Neural crest cell (in vitro differentiated cells): ENCODE measurements around the gene HIRA. TPM values are rescaled to one million over a fixed set of nuclear protein-coding genes. Genes with fewer than 3 reads are reported as not detected.
"Not testable (repeated sequence)": the region's sequence is repeated elsewhere in the genome, so short reads cannot be mapped to it uniquely, and the experiment has no call there.

Experiments used
- DNase-seq: peaks from one replicate; pipeline ENCODE4 v3.0.0; 2021; ENCODE audit warnings: low read depth, mixed read lengths, low spot score
- H3K27ac Mint-ChIP-seq: one replicate; pipeline ENCODE4 v1.8.0; 2021; ENCODE audit warnings: mild to moderate bottlenecking, mixed read lengths; ENCODE audit not compliant: unreplicated experiment
- H3K27me3 Mint-ChIP-seq: 2 replicates; pipeline ENCODE4 v1.8.0; 2021; ENCODE audit warnings: low read depth, mild to moderate bottlenecking, mixed read lengths
- H3K36me3 Mint-ChIP-seq: 2 replicates; pipeline ENCODE4 v1.8.0; 2021; ENCODE audit warnings: low read depth, mild to moderate bottlenecking, mixed read lengths
- H3K4me1 Mint-ChIP-seq: 2 replicates; pipeline ENCODE4 v1.8.0; 2021; ENCODE audit warnings: mixed read lengths
- H3K4me3 Mint-ChIP-seq: one replicate; pipeline ENCODE4 v1.8.0; 2021; ENCODE audit warnings: mild to moderate bottlenecking, mixed read lengths
- H3K9me3 Mint-ChIP-seq: 2 replicates; pipeline ENCODE4 v1.8.0; 2021; ENCODE audit warnings: mixed read lengths
- CTCF ChIP-seq: fragments of 200-600 bp; sonication (generic); conservative IDR thresholded peaks from 2 replicates; pipeline ENCODE4 v1.5.0; 2021; ENCODE audit warnings: antibody characterized with exemption, mild to moderate bottlenecking
- total RNA-seq: library from RNA; stranded (reverse); gene quantifications from 2 replicates; pipeline ENCODE4 v1.2.1, GENCODE V29; 2021

Gene HIRA
- total RNA-seq, 1 donor from 2014 or later, result 57.1 TPM

GRCh38 chr22:19446603-19447329, 15.2 kb upstream of the HIRA start:
- Mint-ChIP-seq H3K4me3 (peak overlapping the region; percentile 93), H3K9me3 (no peaks in the 10 kb centered on the region), H3K4me1 (peaks cover 37% of the 10 kb centered on the region), H3K27ac (peak overlapping the region; percentile 96), H3K36me3 (peaks cover 6% of the 10 kb centered on the region), H3K27me3 (no peaks in the 10 kb centered on the region)
- DNase-seq, result peak; percentile 9
- TF ChIP-seq CTCF, result no peak

- H3K4me1 Mint-ChIP-seq, result peaks cover 37% of the 10 kb centered on the region
- not testable (repeated sequence) for H3K36me3 Mint-ChIP-seq, H3K27ac Mint-ChIP-seq
Observed at GRCh38 chr22:19445279-19445982, 13.9 kb upstream of the HIRA start.

GRCh38 chr22:19443544-19444211, 12.1 kb upstream of the HIRA start:
- TF ChIP-seq CTCF, result no peak
- Mint-ChIP-seq H3K4me3 (peak overlapping the region; percentile 47), H3K27ac (no peak overlapping the region), H3K27me3 (no peaks in the 10 kb centered on the region), H3K36me3 (peaks cover 5% of the 10 kb centered on the region), H3K4me1 (peaks cover 36% of the 10 kb centered on the region), H3K9me3 (no peaks in the 10 kb centered on the region)
- DNase-seq, result no peak

More at GRCh38 chr22:19445279-19445982, 13.9 kb upstream of the HIRA start:
- H3K4me3 Mint-ChIP-seq, result peak overlapping the region; percentile 82
- H3K9me3 Mint-ChIP-seq, DNase-seq, H3K27me3 Mint-ChIP-seq: not testable (repeated sequence)

- Mint-ChIP-seq H3K27me3 (no peaks in the 10 kb centered on the region), H3K4me3 (no peak overlapping the region), H3K9me3 (no peaks in the 10 kb centered on the region), H3K4me1 (peaks cover 23% of the 10 kb centered on the region), H3K36me3 (peaks cover 3% of the 10 kb centered on the region), H3K27ac (no peak overlapping the region)
- DNase-seq, result no peak
- TF ChIP-seq CTCF, result no peak
Observed at GRCh38 chr22:19442166-19442565, 10.6 kb upstream of the HIRA start.

- no peak overlapping the region for H3K27ac Mint-ChIP-seq
Observed at GRCh38 chr22:19440411-19441195, 9.1 kb upstream of the HIRA start.

More at GRCh38 chr22:19440411-19441195, 9.1 kb upstream of the HIRA start:
- peaks cover 12% of the 10 kb centered on the region for H3K4me1 Mint-ChIP-seq
- DNase-seq, result no peak
- H3K27me3 Mint-ChIP-seq, result no peaks in the 10 kb centered on the region
- no peak for TF ChIP-seq CTCF
- H3K9me3 Mint-ChIP-seq, result no peaks in the 10 kb centered on the region
- peaks cover 3% of the 10 kb centered on the region for H3K36me3 Mint-ChIP-seq
- peak overlapping the region; percentile 62 for H3K4me3 Mint-ChIP-seq
